H1 (cell line): ENCODE results near the gene GNAT2. TPM values are rescaled to one million over a fixed set of nuclear protein-coding genes. Genes with fewer than 3 reads are reported as not detected.

Experiments used
- CTCF ChIA-PET: fragments of 300-600 bp; sonication (Branson Sonifier 250); formaldehyde crosslinking; loops from one replicate; lab custom pipeline; 2021; ENCODE audit not compliant: partially characterized antibody; lab: Charles Lee
- POLR2A ChIA-PET: fragments of 300-600 bp; sonication (Branson Sonifier 250); formaldehyde crosslinking; loops from one replicate; lab custom pipeline; 2021; ENCODE audit warnings: inconsistent platforms; ENCODE audit not compliant: partially characterized antibody; lab: Charles Lee
- DNase-seq, 2 experiments: peaks; one replicate each; pipeline versions ENCODE4 v3.0.0 to v3.0.0-alpha.2; 2010 to 2022; ENCODE audit warnings: low spot score in 2 of 2, low read depth in 1 of 2, mixed read lengths in 1 of 2
- FAIRE-seq: peaks from 2 replicates; lab custom pipeline; 2011; peaks lifted over from hg19 to GRCh38; lab: Jason Lieb, UNC
- H2AFZ ChIP-seq: 2 replicates; pipeline ENCODE4 v1.8.1; 2012; ENCODE audit warnings: low read length, inconsistent platforms
- H2AK5ac ChIP-seq: 2 replicates; pipeline ENCODE4 v1.6.1; 2013; ENCODE audit warnings: low read depth, low read length
- H2BK120ac ChIP-seq: replicated peaks from 2 replicates; pipeline ENCODE3; 2013; ENCODE audit warnings: low read depth, low read length, inconsistent platforms
- H2BK12ac ChIP-seq: 2 replicates; pipeline ENCODE4 v1.6.1; 2013; ENCODE audit warnings: low read depth, low read length
- H2BK15ac ChIP-seq: 2 replicates; pipeline ENCODE4 v1.6.1; 2013; ENCODE audit warnings: low read length
- H2BK20ac ChIP-seq: 2 replicates; pipeline ENCODE4 v1.6.1; 2013; ENCODE audit warnings: low read length
- H2BK5ac ChIP-seq: 2 replicates; pipeline ENCODE4 v1.6.1; 2013; ENCODE audit warnings: low read depth, low read length
- H3K14ac ChIP-seq: 2 replicates; pipeline ENCODE4 v1.6.1; 2013; ENCODE audit warnings: inconsistent platforms; ENCODE audit not compliant: insufficient read length
- H3K18ac ChIP-seq: 2 replicates; pipeline ENCODE4 v1.6.1; 2013; ENCODE audit warnings: low read length; ENCODE audit errors: extremely low read depth
- H3K23ac ChIP-seq: 2 replicates; pipeline ENCODE4 v1.6.1; 2013; ENCODE audit warnings: inconsistent platforms; ENCODE audit not compliant: insufficient read length
- H3K23me2 ChIP-seq: 2 replicates; pipeline ENCODE4 v1.6.1; 2013; ENCODE audit warnings: low read depth, low read length
- H3K27ac ChIP-seq: 2 replicates; pipeline ENCODE4 v1.6.1; 2011; ENCODE audit warnings: low read depth, low read length, inconsistent platforms
- H3K27me3 ChIP-seq, 4 experiments: replicated peaks in 1 of 4; 1 replicate in 1 of 4; 2 replicates in 3 of 4; pipeline versions ENCODE4 v1.6.1 to v1.8.1; 2011 to 2013; ENCODE audit warnings: low read length in 3 of 4, mild to moderate bottlenecking in 3 of 4, inconsistent platforms in 2 of 4, mixed read lengths in 2 of 4, moderate library complexity in 1 of 4; ENCODE audit not compliant: control insufficient read depth in 3 of 4, insufficient read depth in 3 of 4; ENCODE audit errors: extremely low read depth in 1 of 4
- H3K36me3 ChIP-seq, 4 experiments: 2 replicates each; pipeline versions ENCODE4 v1.6.1 to v1.8.1; 2011 to 2013; ENCODE audit warnings: mild to moderate bottlenecking in 4 of 4, low read length in 3 of 4, moderate library complexity in 2 of 4, control low read depth in 1 of 4, inconsistent platforms in 1 of 4; ENCODE audit not compliant: insufficient read depth in 4 of 4, control insufficient read depth in 2 of 4
- H3K4ac ChIP-seq: replicated peaks from 2 replicates; pipeline ENCODE3; 2013; ENCODE audit warnings: low read length, low read depth, mixed read lengths, inconsistent platforms; ENCODE audit not compliant: insufficient read length
- H3K4me1 ChIP-seq, 4 experiments: replicated peaks in 1 of 4; 1 replicate in 1 of 4; 2 replicates in 3 of 4; pipeline versions ENCODE4 v1.6.1 to v1.8.1; 2011 to 2013; ENCODE audit warnings: low read length in 3 of 4, inconsistent platforms in 2 of 4, mixed read lengths in 1 of 4; ENCODE audit not compliant: insufficient read depth in 4 of 4, control insufficient read depth in 3 of 4
- H3K4me2 ChIP-seq, 2 experiments: 2 replicates each; pipeline versions ENCODE4 v1.6.1 to v1.8.1; 2011 to 2013; ENCODE audit warnings: low read depth in 2 of 2, low read length in 2 of 2, control low read depth in 1 of 2, inconsistent platforms in 1 of 2, mild to moderate bottlenecking in 1 of 2; ENCODE audit not compliant: insufficient read depth in 1 of 2
- H3K4me3 ChIP-seq, 4 experiments: fragments of 200-600, 300-600 bp in 1 of 4; sonication (generic), shearing (Covaris generic), sonication (Bioruptor Twin) in 1 of 4; 2 replicates each; pipeline versions ENCODE4 v1.5.1 to v1.8.1; 2011 to 2016; ENCODE audit warnings: low read length in 4 of 4, low read depth in 3 of 4, control low read depth in 2 of 4, inconsistent platforms in 2 of 4, mild to moderate bottlenecking in 2 of 4, mixed read lengths in 1 of 4, moderate library complexity in 1 of 4; ENCODE audit not compliant: insufficient read depth in 2 of 4; ENCODE audit errors: extremely low read depth in 1 of 4
- H3K56ac ChIP-seq: replicated peaks from 2 replicates; pipeline ENCODE3; 2013; ENCODE audit warnings: low read depth, mild to moderate bottlenecking, mixed read lengths, low read length, inconsistent platforms; ENCODE audit not compliant: insufficient read length
- H3K79me1 ChIP-seq: 2 replicates; pipeline ENCODE4 v1.6.1; 2013; ENCODE audit warnings: low read depth, low read length, control low read depth
- H3K79me2 ChIP-seq, 2 experiments: 2 replicates each; pipeline versions ENCODE4 v1.6.1 to v1.8.1; 2012 to 2013; ENCODE audit warnings: low read length in 2 of 2, mild to moderate bottlenecking in 2 of 2, inconsistent platforms in 1 of 2; ENCODE audit not compliant: insufficient read depth in 2 of 2, control insufficient read depth in 1 of 2
- H3K9ac ChIP-seq, 4 experiments: replicated peaks in 1 of 4; 1 replicate in 1 of 4; 2 replicates in 3 of 4; pipeline versions ENCODE4 v1.6.1 to v1.8.1; 2011 to 2013; ENCODE audit warnings: low read depth in 3 of 4, low read length in 3 of 4, control low read depth in 2 of 4, mild to moderate bottlenecking in 2 of 4, moderate library complexity in 2 of 4, inconsistent platforms in 1 of 4; ENCODE audit errors: extremely low read depth in 1 of 4
- H3K9me3 ChIP-seq, 2 experiments: 2 replicates each; pipeline versions ENCODE4 v1.6.1 to v1.8.1; 2012 to 2013; ENCODE audit warnings: mild to moderate bottlenecking in 2 of 2, moderate library complexity in 2 of 2, control low read depth in 1 of 2, inconsistent platforms in 1 of 2, low read depth in 1 of 2, low read length in 1 of 2, mixed read lengths in 1 of 2; ENCODE audit not compliant: insufficient read depth in 2 of 2
- H4K20me1 ChIP-seq, 2 experiments: replicated peaks in 1 of 2; 2 replicates each; pipeline versions ENCODE3 to v1.8.1; 2011 to 2013; ENCODE audit warnings: inconsistent platforms in 2 of 2, low read length in 2 of 2, mild to moderate bottlenecking in 1 of 2; ENCODE audit not compliant: insufficient read depth in 2 of 2, control insufficient read depth in 1 of 2
- H4K5ac ChIP-seq: 2 replicates; pipeline ENCODE4 v1.6.1; 2013; ENCODE audit warnings: low read length, low read depth, mixed read lengths, inconsistent platforms; ENCODE audit not compliant: insufficient read length
- H4K8ac ChIP-seq: 2 replicates; pipeline ENCODE4 v1.8.0; 2013; ENCODE audit warnings: mild to moderate bottlenecking, moderate library complexity, low read length, inconsistent platforms; ENCODE audit not compliant: insufficient read depth; ENCODE audit errors: extremely low read depth
- H4K91ac ChIP-seq: replicated peaks from 2 replicates; pipeline ENCODE3; 2013; ENCODE audit warnings: low read length, mixed read lengths, inconsistent platforms; ENCODE audit not compliant: insufficient read length
- BRCA1 ChIP-seq: IDR thresholded peaks from 2 replicates; pipeline ENCODE4 v1.6.1; 2012; ENCODE audit warnings: low read depth, low read length, improper control_type of control experiment
- CHD1 ChIP-seq: IDR thresholded peaks from 2 replicates; pipeline ENCODE4 v1.6.1; 2012; ENCODE audit warnings: low read depth, low read length, improper control_type of control experiment
- EGR1 ChIP-seq: IDR thresholded peaks from 2 replicates; pipeline ENCODE4 v1.6.1; 2011; ENCODE audit warnings: low read depth, low read length, borderline replicate concordance
- EP300 ChIP-seq, 2 experiments: IDR thresholded peaks; 1 replicate in 1 of 2; 2 replicates in 1 of 2; pipeline ENCODE4 v1.6.1; 2011 to 2012; ENCODE audit warnings: low read depth in 2 of 2, low read length in 2 of 2, mild to moderate bottlenecking in 2 of 2, borderline replicate concordance in 1 of 2, inconsistent platforms in 1 of 2, moderate library complexity in 1 of 2
- GABPA ChIP-seq: IDR thresholded peaks from 2 replicates; pipeline ENCODE4 v1.6.1; 2011; ENCODE audit warnings: mild to moderate bottlenecking, low read length, moderate library complexity, borderline replicate concordance; ENCODE audit not compliant: insufficient read depth
- JUN ChIP-seq: IDR thresholded peaks from 2 replicates; pipeline ENCODE4 v1.6.1; 2011; ENCODE audit warnings: low read depth, mild to moderate bottlenecking, improper control_type of control experiment, low read length
- RFX5 ChIP-seq: IDR thresholded peaks from 2 replicates; pipeline ENCODE4 v1.6.1; 2011; ENCODE audit warnings: low read depth, low read length, improper control_type of control experiment, borderline replicate concordance
- SAP30 ChIP-seq: fragments of 300-600 bp; sonication (generic); IDR thresholded peaks from 2 replicates; pipeline ENCODE4 v1.7.1; 2012; ENCODE audit warnings: low read length, moderate library complexity, mild to moderate bottlenecking, inconsistent platforms; ENCODE audit not compliant: insufficient read depth, insufficient replicate concordance
- SIN3A ChIP-seq, 2 experiments: IDR thresholded peaks in 1 of 2; conservative IDR thresholded peaks in 1 of 2; 2 replicates each; pipeline ENCODE4 v1.6.1; 2011 to 2012; ENCODE audit warnings: low read length in 2 of 2, improper control_type of control experiment in 1 of 2, low read depth in 1 of 2, mild to moderate bottlenecking in 1 of 2
- SP2 ChIP-seq: IDR thresholded peaks from 2 replicates; pipeline ENCODE4 v1.6.1; 2012; ENCODE audit warnings: mild to moderate bottlenecking, low read length, inconsistent platforms
- TCF12 ChIP-seq: IDR thresholded peaks from 2 replicates; pipeline ENCODE4 v1.6.1; 2011; ENCODE audit warnings: low read depth, mild to moderate bottlenecking, low read length
- ZNF274 ChIP-seq: IDR thresholded peaks from 2 replicates; pipeline ENCODE4 v1.7.0; 2012; ENCODE audit warnings: low read length, borderline replicate concordance; ENCODE audit errors: extremely low read depth
- whole genome bisulfite sequencing, 2 experiments: shearing (Covaris generic) in 1 of 2; methylation state at CpG; one replicate each; pipeline versions ENCODE4 v1.1.6 to v1.1.7; 2013 to 2015; ENCODE audit warnings: low lambda C conversion rate in 2 of 2, mixed read lengths in 2 of 2, inconsistent platforms in 1 of 2, low coverage in 1 of 2, missing lambda C conversion rate in 1 of 2; ENCODE audit not compliant: insufficient replicate concordance in 2 of 2, insufficient coverage in 1 of 2, insufficient read length in 1 of 2; ENCODE audit errors: extremely low coverage in 1 of 2, missing lambda C conversion rate in 1 of 2; 5-methylcytosine and 5-hydroxymethylcytosine counted together
- polyA plus RNA-seq, 7 experiments: library from polyadenylated mRNA; depleted of rRNA in 3 of 7; stranded (reverse) in 5 of 7; unstranded in 2 of 7; fragments of >200 nt in 5 of 7; fragments of 200-250 nt in 2 of 7; gene quantifications; 1 replicate in 5 of 7; 2 replicates in 1 of 7; 4 replicates in 1 of 7; pipeline versions ENCODE4 v1.2.1 to v1.2.3, GENCODE V29; 2011 to 2013; ENCODE audit warnings: missing spikeins in 2 of 7, mixed read lengths in 2 of 7
- total RNA-seq: library from RNA; stranded (reverse); fragmentation: NEBNext Ultra II Directional; extraction: Animal tissue kit (Norgen Biotek cat#: 25700); gene quantifications from 2 replicates; pipeline ENCODE4 v1.2.1, GENCODE V29; 2021
- TF ChIP-seq, protein P1 (sequence below): IDR thresholded peaks from 2 replicates; pipeline ENCODE4 v1.6.1; 2012; ENCODE audit warnings: inconsistent platforms

The GNAT2 gene
- total and polyA plus RNA-seq, 2 of the 8 experiments (the other 6 are each of a cell fraction or from before 2014, with no cell fraction given), result 0.05 TPM; not detected in 1

DNA sequence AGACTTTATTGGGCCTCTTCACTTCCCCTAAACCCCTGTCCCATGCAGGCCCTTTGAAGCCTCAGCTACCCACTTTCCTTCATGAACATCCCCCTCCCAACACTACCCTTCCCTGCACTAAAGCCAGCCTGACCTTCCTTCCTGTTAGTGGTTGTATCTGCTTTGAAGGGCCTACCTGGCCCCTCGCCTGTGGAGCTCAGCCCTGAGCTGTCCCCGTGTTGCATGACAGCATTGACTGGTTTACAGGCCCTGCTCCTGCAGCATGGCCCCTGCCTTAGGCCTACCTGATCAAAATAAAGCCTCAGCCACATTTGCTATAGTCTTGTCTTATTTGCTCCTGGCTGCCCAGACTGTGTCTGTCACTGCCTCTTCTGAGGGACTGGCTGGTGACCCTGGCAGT, 42.0 kb upstream of the GNAT2 start:
- Histone ChIP-seq H2BK12ac (no peak overlapping the region), H4K8ac (no peak overlapping the region), H4K5ac (no peak overlapping the region), H3K9me3 (no peaks in the 10 kb centered on the region), H2AFZ (no peak overlapping the region), H3K27ac (no peak overlapping the region), H4K91ac (no peak overlapping the region), H3K4ac (no peak overlapping the region), H3K27me3 (no peaks in the 10 kb centered on the region), H2BK15ac (no peak overlapping the region), H3K23me2 (peaks cover under 1% of the 10 kb centered on the region; the same call in 1 of the 2 replicates), H2BK5ac (no peak overlapping the region), H3K18ac (no peak overlapping the region), H3K4me2 (no peak overlapping the region), H3K9ac (no peak overlapping the region), H2BK20ac (no peak overlapping the region)
- no peak for DNase-seq
- FAIRE-seq, result no peak
- no peak for TF ChIP-seq RFX5
- TF ChIP-seq EP300 (IDR thresholded peaks at IDR 0.05; ENCODE audit: borderline replicate concordance in 1 of 2, low read depth in 2 of 2, low read length in 2 of 2), result no peak
- no peak for TF ChIP-seq SP2
- TF ChIP-seq TCF12, result no peak
- TF ChIP-seq, protein P1, sequence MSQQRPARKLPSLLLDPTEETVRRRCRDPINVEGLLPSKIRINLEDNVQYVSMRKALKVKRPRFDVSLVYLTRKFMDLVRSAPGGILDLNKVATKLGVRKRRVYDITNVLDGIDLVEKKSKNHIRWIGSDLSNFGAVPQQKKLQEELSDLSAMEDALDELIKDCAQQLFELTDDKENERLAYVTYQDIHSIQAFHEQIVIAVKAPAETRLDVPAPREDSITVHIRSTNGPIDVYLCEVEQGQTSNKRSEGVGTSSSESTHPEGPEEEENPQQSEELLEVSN, result no peak
- no peak for TF ChIP-seq JUN
- no peak for TF ChIP-seq GABPA
- no peak for TF ChIP-seq BRCA1
- TF ChIP-seq SAP30, result no peak
- TF ChIP-seq CHD1, result no peak
- TF ChIP-seq ZNF274, result no peak
- no peak for TF ChIP-seq EGR1
- TF ChIP-seq SIN3A (conservative IDR thresholded peaks at IDR 0.05 in 1 of 2, IDR thresholded peaks at IDR 0.05 in 1 of 2; ENCODE audit: low read depth in 1 of 2, low read length in 2 of 2), result no peak
- TF ChIP-seq, all 59 proteins: peak for 0
- ChIA-PET CTCF (interaction anchor here (0.7 to 3.8 kb wide), 9 partner anchors 10 to 129 kb away, joined by 3 to 24 read pairs (median 4); no protein-coding TSS in a partner anchor), POLR2A (interaction anchor here (1.0 kb wide), 1 partner anchor 178 kb away, joined by 4 read pairs; the partner anchor contains the start of gene ATXN7L2)
- Histone ChIP-seq H3K4me1 (no peaks in the 10 kb centered on the region), H3K79me1 (no peaks in the 10 kb centered on the region), H4K20me1 (no peaks in the 10 kb centered on the region), H3K36me3 (no peaks in the 10 kb centered on the region), H2BK120ac (no peak overlapping the region), H3K14ac (no peak overlapping the region), H3K56ac (no peak overlapping the region), H2AK5ac (no peak overlapping the region), H3K23ac (no peak overlapping the region), H3K79me2 (no peaks in the 10 kb centered on the region), H3K4me3 (no peak overlapping the region)
- WGBS, 2 experiments, result 87% methylated on average over 2 of the region's 2 CpGs; no CpG with 5 or more reads in 1 of the 2 experiments
